Activated T-helper 1 cell treated with anti-CD3 and anti-CD28 coated beads, Interleukin-12 subunit alpha, Interleukin-12 subunit beta, Interleukin-2, Interleukin-4 antibody, amounts not matched to agents 30 ng/mL and 10 ng/mL and 1 ng/mL, durations not matched to agents 14 hours and 24 hours and 36 hours (primary cell): ENCODE data around the gene MVK. TPM values are rescaled to one million over a fixed set of nuclear protein-coding genes. Genes with fewer than 3 reads are reported as not detected.

Experiments
- DNase-seq: peaks from one replicate; pipeline ENCODE4 v3.0.0; 2021; ENCODE audit warnings: low spot score
- H3K27ac Mint-ChIP-seq: one replicate; pipeline ENCODE4 v1.8.0; 2021; ENCODE audit warnings: mild to moderate bottlenecking, mixed read lengths
- H3K27me3 Mint-ChIP-seq: one replicate; pipeline ENCODE4 v1.8.0; 2022; ENCODE audit warnings: mild to moderate bottlenecking, moderate library complexity, mixed read lengths; ENCODE audit not compliant: insufficient read depth
- H3K36me3 Mint-ChIP-seq: one replicate; pipeline ENCODE4 v1.8.0; 2021; ENCODE audit warnings: low read depth, mixed read lengths
- H3K4me1 Mint-ChIP-seq: one replicate; pipeline ENCODE4 v1.8.0; 2021; ENCODE audit warnings: low read depth, mixed read lengths
- H3K4me3 Mint-ChIP-seq: one replicate; pipeline ENCODE4 v1.8.0; 2021; ENCODE audit warnings: mild to moderate bottlenecking, moderate library complexity, mixed read lengths
- H3K9me3 Mint-ChIP-seq: one replicate; pipeline ENCODE4 v1.8.0; 2021; ENCODE audit warnings: mixed read lengths
- intact Hi-C: fragments of 100-400 bp; cut with micrococcal nuclease; formaldehyde crosslinking; loops from one replicate; pipeline ENCODE4 v1.15.1; 2024
- total RNA-seq: library from RNA; stranded (reverse); gene quantifications from 2 replicates; pipeline ENCODE4 v1.2.3, GENCODE V29; 2022

The MVK gene
- total RNA-seq, 1 donor from 2014 or later: 14.2 TPM

GRCh38 chr12:109551108-109551507 is 22.5 kb upstream of the MVK start:
- peaks cover 13% of the 10 kb centered on the region for H3K27me3 Mint-ChIP-seq
- H3K9me3 Mint-ChIP-seq: no peaks in the 10 kb centered on the region
- intact Hi-C loops: no loop called here
- no peak overlapping the region for H3K4me3 Mint-ChIP-seq
- H3K36me3 Mint-ChIP-seq: no peaks in the 10 kb centered on the region
- no peak overlapping the region for H3K27ac Mint-ChIP-seq
- no peak for DNase-seq
- H3K4me1 Mint-ChIP-seq: no peaks in the 10 kb centered on the region

GRCh38 chr12:109552971-109553370 is 20.6 kb upstream of the MVK start:
- Mint-ChIP-seq H3K36me3 (no peaks in the 10 kb centered on the region), H3K4me3 (no peak overlapping the region), H3K4me1 (no peaks in the 10 kb centered on the region), H3K27ac (no peak overlapping the region), H3K9me3 (no peaks in the 10 kb centered on the region), H3K27me3 (peaks cover 13% of the 10 kb centered on the region)
- no peak for DNase-seq
- intact Hi-C loops: no loop called here

- Mint-ChIP-seq H3K27ac (no peak overlapping the region), H3K4me1 (no peaks in the 10 kb centered on the region), H3K27me3 (peaks cover 8% of the 10 kb centered on the region), H3K9me3 (no peaks in the 10 kb centered on the region), H3K4me3 (no peak overlapping the region), H3K36me3 (no peaks in the 10 kb centered on the region)
- intact Hi-C loops: no loop called here
- no peak for DNase-seq
These were observed 20.1 kb upstream of the MVK start for GRCh38 chr12:109553483-109553882.

DNA sequence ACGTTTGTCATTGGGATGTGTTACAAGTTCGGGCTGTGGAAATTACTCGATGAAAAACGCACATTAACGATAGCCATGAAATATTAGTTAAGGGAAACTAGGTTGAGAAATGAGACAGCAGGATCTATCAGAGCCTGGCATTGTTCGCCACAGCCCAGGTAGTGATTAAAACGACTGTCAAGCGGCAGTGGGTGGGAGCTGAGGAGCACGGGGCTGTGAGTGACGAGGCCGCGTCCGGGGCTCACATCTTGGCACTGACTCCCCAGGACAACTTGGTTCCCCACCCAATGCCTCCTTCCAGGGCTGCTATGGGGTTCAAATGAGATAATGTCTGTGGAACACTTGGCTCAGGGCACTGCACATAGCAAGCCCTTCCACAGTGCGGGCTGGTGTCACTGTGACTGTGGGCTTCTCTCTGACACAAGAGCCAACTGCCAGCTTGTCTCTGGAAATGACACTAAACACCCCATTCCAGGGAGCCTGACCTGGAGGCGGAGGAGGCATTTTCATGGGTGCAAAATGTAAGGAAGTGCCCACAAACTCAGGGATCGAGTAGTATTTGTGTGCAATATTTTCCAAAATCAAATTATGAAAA is 19.6 kb upstream of the MVK start:
- no peaks in the 10 kb centered on the region for H3K36me3 Mint-ChIP-seq
- no peak overlapping the region for H3K4me3 Mint-ChIP-seq
- DNase-seq: no peak
- intact Hi-C loops: no loop called here
- H3K27me3 Mint-ChIP-seq: peaks cover 7% of the 10 kb centered on the region
- H3K9me3 Mint-ChIP-seq: no peaks in the 10 kb centered on the region
- no peak overlapping the region for H3K27ac Mint-ChIP-seq
- H3K4me1 Mint-ChIP-seq: no peaks in the 10 kb centered on the region

- no peak for DNase-seq
- Mint-ChIP-seq H3K4me1 (no peaks in the 10 kb centered on the region), H3K27me3 (peaks cover 5% of the 10 kb centered on the region), H3K27ac (no peak overlapping the region), H3K9me3 (no peaks in the 10 kb centered on the region), H3K36me3 (no peaks in the 10 kb centered on the region), H3K4me3 (no peak overlapping the region)
- intact Hi-C loops: no loop called here
These were observed 18.8 kb upstream of the MVK start for GRCh38 chr12:109554761-109555160.

GRCh38 chr12:109555431-109556315 is 17.9 kb upstream of the MVK start:
- H3K4me3 Mint-ChIP-seq: no peak overlapping the region
- H3K27ac Mint-ChIP-seq: no peak overlapping the region
- DNase-seq: no peak
- H3K4me1 Mint-ChIP-seq: no peaks in the 10 kb centered on the region
- intact Hi-C loops: no loop called here
- peaks cover 2% of the 10 kb centered on the region for H3K27me3 Mint-ChIP-seq
- H3K9me3 Mint-ChIP-seq: no peaks in the 10 kb centered on the region
- H3K36me3 Mint-ChIP-seq: peaks cover 3% of the 10 kb centered on the region

GRCh38 chr12:109557200-109557599 is 16.4 kb upstream of the MVK start:
- peaks cover 9% of the 10 kb centered on the region for H3K9me3 Mint-ChIP-seq
- intact Hi-C loops: no loop called here

GRCh38 chr12:109557805-109558204 is 15.8 kb upstream of the MVK start:
- no peak overlapping the region for H3K4me3 Mint-ChIP-seq
- no peaks in the 10 kb centered on the region for H3K27me3 Mint-ChIP-seq
- intact Hi-C loops: no loop called here
- H3K36me3 Mint-ChIP-seq: peaks cover 15% of the 10 kb centered on the region
- H3K4me1 Mint-ChIP-seq: no peaks in the 10 kb centered on the region
- peaks cover 13% of the 10 kb centered on the region for H3K9me3 Mint-ChIP-seq
- H3K27ac Mint-ChIP-seq: no peak overlapping the region
- no peak for DNase-seq

More at GRCh38 chr12:109557200-109557599, 16.4 kb upstream of the MVK start:
- H3K4me3 Mint-ChIP-seq: no peak overlapping the region
- no peaks in the 10 kb centered on the region for H3K27me3 Mint-ChIP-seq
- peaks cover 11% of the 10 kb centered on the region for H3K36me3 Mint-ChIP-seq
- no peak overlapping the region for H3K27ac Mint-ChIP-seq
- H3K4me1 Mint-ChIP-seq: no peaks in the 10 kb centered on the region
- DNase-seq: no peak

- DNase-seq: no peak
- Mint-ChIP-seq H3K36me3 (peaks cover 15% of the 10 kb centered on the region), H3K4me1 (no peaks in the 10 kb centered on the region), H3K4me3 (no peak overlapping the region), H3K9me3 (peaks cover 13% of the 10 kb centered on the region), H3K27ac (peak overlapping the region; percentile 48), H3K27me3 (no peaks in the 10 kb centered on the region)
- intact Hi-C loops: no loop called here
These were observed 15.0 kb upstream of the MVK start for GRCh38 chr12:109558374-109559199.

DNA sequence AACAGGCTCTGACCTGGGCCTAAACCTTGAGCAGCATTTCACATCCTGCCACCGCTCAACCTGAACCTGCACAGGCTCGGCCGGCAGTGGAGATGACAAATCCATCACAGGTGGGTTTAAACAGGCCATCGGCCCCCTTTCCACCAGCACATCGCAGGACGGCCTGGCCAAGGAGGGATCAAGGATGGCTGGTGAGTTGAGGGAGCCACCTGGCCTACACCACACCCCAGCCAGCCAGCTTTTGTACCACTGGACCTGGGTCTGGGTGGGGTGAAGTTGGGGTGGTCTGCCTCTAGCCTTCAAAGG is 14.4 kb upstream of the MVK start:
- H3K9me3 Mint-ChIP-seq: peaks cover 13% of the 10 kb centered on the region
- H3K36me3 Mint-ChIP-seq: peaks cover 15% of the 10 kb centered on the region
- H3K27ac Mint-ChIP-seq: no peak overlapping the region
- intact Hi-C loops: no loop called here
- no peaks in the 10 kb centered on the region for H3K27me3 Mint-ChIP-seq
- DNase-seq: no peak
- H3K4me3 Mint-ChIP-seq: no peak overlapping the region
- no peaks in the 10 kb centered on the region for H3K4me1 Mint-ChIP-seq

DNA sequence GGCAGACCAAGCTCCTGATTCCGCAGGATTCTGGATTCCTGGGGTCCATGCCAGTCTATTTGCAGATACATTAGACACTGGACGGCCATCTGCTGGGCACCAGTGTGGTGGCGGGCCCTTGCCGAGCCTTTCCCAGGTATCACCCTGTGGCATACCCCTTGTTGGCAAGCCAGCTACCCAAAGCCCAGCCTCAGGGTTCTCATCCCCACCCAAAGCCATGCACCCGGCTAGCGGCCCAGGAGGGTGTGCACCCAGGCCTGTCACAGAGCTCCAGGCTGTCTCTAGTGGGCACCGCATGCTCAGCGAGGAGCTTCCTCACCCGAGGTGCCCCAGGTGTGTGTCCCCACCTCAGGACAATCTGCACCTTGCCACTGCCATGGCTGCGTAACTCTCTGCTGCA is 14.0 kb upstream of the MVK start:
- H3K4me3 Mint-ChIP-seq: no peak overlapping the region
- H3K36me3 Mint-ChIP-seq: peaks cover 15% of the 10 kb centered on the region
- H3K4me1 Mint-ChIP-seq: no peaks in the 10 kb centered on the region
- intact Hi-C loops: no loop called here
- peaks cover 13% of the 10 kb centered on the region for H3K9me3 Mint-ChIP-seq
- H3K27ac Mint-ChIP-seq: no peak overlapping the region
- no peaks in the 10 kb centered on the region for H3K27me3 Mint-ChIP-seq
- DNase-seq: no peak

DNA sequence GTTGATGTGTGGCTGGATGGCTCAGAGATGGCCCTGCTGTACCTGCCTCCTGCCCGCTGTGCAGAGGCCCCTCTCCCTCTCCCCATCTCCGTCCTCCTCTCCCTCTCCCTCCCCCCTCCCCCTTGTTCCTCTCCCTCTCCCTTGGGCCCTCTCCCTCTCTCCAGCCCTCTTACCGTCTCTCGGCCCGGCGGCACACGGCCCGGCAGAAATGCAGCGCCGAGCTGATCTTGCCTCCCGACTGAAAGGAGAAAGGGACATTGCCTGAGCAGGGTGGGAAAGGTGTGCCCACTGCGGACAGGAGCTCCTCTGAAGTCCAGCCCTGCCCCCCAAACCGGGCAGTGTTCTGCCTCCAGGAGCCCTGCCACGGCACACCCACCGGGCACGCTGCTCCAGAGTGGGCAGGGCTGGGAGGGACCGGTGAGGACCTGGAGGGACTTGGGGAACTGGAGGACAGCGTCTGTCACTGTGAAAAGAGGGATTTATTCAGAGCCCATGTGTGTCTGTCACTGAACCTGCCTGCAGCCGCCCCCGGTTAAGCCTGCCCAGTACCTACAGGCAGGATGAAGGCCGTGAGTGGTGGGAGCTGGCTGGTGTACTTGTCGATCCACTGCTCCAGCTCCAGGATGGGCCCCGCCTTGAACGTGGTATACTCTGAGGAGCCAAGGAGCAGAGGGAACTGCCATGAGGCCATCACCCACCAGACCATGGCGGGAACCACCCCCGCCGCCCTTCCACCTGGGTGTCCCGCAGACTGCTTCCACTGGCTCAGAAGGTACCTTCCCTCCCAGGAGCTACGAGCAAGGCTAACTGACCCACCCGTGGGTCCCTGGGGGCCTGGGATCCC is 12.5 kb upstream of the MVK start:
- intact Hi-C loops: no loop called here
- no peak for DNase-seq
- Mint-ChIP-seq H3K9me3 (peaks cover 13% of the 10 kb centered on the region), H3K4me1 (no peaks in the 10 kb centered on the region), H3K27ac (no peak overlapping the region), H3K36me3 (peaks cover 24% of the 10 kb centered on the region), H3K27me3 (no peaks in the 10 kb centered on the region), H3K4me3 (no peak overlapping the region)
